ENCODE data around the gene VSIR.

The VSIR gene

DNA sequence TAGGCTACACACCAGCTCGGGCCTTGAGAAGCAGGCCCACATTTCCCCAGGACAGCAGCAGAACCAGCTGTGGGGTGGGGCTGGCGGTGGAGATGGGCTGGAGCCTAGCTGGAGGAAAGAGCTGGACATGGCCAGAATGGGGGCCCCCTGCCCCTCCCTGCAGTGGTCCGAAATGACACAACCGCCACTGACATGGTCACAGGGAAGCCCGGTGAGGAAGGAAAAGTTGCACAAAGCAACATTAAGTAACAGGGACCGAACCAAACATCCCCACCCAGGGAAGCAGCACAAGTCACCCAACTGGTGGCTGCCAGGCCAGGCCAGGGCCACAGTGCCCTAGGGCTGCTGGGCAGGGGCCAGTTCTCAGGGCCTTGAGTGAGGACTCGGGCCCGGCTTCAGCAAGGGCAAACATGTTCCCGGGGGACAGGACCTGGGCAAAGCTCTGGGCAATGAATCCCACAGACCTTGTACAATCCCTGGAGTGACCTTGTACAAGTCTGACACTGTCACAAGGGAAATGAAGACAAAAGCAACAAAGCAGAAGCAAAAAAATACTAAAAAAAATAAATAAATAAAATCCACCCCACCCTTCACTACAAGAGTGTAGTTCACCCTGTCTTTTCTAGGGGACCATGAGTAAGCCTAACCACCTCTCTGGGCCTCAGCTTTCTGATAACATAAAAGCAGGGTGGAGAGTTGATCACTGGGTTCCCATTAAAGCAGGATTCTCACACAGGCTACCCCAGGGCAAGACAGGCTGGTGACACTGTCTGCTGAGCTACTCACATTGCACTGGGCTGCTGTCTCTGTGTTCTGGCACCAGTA is 44.7 kb upstream of the VSIR start:
- TF ChIP-seq, protein P1, sequence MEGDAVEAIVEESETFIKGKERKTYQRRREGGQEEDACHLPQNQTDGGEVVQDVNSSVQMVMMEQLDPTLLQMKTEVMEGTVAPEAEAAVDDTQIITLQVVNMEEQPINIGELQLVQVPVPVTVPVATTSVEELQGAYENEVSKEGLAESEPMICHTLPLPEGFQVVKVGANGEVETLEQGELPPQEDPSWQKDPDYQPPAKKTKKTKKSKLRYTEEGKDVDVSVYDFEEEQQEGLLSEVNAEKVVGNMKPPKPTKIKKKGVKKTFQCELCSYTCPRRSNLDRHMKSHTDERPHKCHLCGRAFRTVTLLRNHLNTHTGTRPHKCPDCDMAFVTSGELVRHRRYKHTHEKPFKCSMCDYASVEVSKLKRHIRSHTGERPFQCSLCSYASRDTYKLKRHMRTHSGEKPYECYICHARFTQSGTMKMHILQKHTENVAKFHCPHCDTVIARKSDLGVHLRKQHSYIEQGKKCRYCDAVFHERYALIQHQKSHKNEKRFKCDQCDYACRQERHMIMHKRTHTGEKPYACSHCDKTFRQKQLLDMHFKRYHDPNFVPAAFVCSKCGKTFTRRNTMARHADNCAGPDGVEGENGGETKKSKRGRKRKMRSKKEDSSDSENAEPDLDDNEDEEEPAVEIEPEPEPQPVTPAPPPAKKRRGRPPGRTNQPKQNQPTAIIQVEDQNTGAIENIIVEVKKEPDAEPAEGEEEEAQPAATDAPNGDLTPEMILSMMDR (IDR thresholded peaks at IDR 0.05; ENCODE audit: insufficient read depth, low read length): no peak
- TF ChIP-seq, protein P2, sequence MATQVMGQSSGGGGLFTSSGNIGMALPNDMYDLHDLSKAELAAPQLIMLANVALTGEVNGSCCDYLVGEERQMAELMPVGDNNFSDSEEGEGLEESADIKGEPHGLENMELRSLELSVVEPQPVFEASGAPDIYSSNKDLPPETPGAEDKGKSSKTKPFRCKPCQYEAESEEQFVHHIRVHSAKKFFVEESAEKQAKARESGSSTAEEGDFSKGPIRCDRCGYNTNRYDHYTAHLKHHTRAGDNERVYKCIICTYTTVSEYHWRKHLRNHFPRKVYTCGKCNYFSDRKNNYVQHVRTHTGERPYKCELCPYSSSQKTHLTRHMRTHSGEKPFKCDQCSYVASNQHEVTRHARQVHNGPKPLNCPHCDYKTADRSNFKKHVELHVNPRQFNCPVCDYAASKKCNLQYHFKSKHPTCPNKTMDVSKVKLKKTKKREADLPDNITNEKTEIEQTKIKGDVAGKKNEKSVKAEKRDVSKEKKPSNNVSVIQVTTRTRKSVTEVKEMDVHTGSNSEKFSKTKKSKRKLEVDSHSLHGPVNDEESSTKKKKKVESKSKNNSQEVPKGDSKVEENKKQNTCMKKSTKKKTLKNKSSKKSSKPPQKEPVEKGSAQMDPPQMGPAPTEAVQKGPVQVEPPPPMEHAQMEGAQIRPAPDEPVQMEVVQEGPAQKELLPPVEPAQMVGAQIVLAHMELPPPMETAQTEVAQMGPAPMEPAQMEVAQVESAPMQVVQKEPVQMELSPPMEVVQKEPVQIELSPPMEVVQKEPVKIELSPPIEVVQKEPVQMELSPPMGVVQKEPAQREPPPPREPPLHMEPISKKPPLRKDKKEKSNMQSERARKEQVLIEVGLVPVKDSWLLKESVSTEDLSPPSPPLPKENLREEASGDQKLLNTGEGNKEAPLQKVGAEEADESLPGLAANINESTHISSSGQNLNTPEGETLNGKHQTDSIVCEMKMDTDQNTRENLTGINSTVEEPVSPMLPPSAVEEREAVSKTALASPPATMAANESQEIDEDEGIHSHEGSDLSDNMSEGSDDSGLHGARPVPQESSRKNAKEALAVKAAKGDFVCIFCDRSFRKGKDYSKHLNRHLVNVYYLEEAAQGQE (IDR thresholded peaks at IDR 0.05; ENCODE audit: insufficient replicate concordance, low read depth): no peak
- TF ChIP-seq GABPA (IDR thresholded peaks at IDR 0.05; ENCODE audit: low read depth): no peak
- TF ChIP-seq SPI1 (IDR thresholded peaks at IDR 0.05; ENCODE audit: borderline replicate concordance, low read depth): no peak
- TF ChIP-seq POLR2AphosphoS5 (IDR thresholded peaks at IDR 0.05; ENCODE audit: low read depth): no peak
- H3K4me3 ChIP-seq (replicated peaks; ENCODE audit: insufficient read depth, low read length): no peak overlapping the region
- no peaks in the 10 kb centered on the region for H3K27me3 ChIP-seq (ENCODE audit: insufficient read depth, poor library complexity, severe bottlenecking)
- H3K27ac ChIP-seq (replicated peaks): peak overlapping the region; percentile 78
- peak; percentile 54 to 73 for DNase-seq (ENCODE audit: low read depth in 1 of 2, low spot score in 1 of 2)

DNA sequence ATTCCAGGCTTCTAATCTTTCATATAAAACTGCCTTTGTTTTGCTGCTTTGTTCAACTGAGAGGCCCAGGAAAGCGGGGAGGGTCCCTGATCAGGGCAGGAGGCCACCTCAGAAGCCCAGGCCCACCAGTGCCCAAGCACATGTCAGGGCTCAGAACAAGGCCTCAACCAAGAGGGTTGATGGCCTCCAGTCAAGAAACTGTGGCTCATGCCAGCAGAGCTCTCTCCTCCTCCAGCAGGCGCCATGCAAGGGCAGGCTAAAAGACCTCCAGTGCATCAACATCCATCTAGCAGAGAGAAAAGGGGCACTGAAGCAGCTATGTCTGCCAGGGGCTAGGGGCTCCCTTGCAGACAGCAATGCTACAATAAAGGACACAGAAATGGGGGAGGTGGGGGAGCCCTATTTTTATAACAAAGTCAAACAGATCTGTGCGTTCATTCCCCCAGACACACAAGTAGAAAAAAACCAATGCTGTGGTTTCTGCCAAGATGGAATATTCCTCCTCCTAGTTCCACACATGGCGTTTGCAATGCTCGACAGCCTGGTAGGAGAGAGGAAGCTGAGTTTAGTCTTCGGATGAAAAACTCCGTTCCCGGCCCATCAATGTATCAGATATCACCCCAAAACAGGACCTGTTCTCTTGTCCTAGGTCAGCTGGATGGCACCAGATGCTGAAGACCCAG is 43.8 kb upstream of the VSIR start:
- Histone ChIP-seq H3K27ac (replicated peaks) (peak overlapping the region; percentile 78), H3K27me3 (ENCODE audit: insufficient read depth, poor library complexity, severe bottlenecking) (no peaks in the 10 kb centered on the region), H3K4me3 (replicated peaks; ENCODE audit: insufficient read depth, low read length) (no peak overlapping the region)
- no peak for TF ChIP-seq GABPA (IDR thresholded peaks at IDR 0.05; ENCODE audit: low read depth)
- TF ChIP-seq SPI1 (IDR thresholded peaks at IDR 0.05; ENCODE audit: borderline replicate concordance, low read depth): no peak
- no peak for TF ChIP-seq POLR2AphosphoS5 (IDR thresholded peaks at IDR 0.05; ENCODE audit: low read depth)
- TF ChIP-seq, protein P2 (IDR thresholded peaks at IDR 0.05; ENCODE audit: insufficient replicate concordance, low read depth): no peak
- TF ChIP-seq, protein P1 (IDR thresholded peaks at IDR 0.05; ENCODE audit: insufficient read depth, low read length): no peak
- no peak for DNase-seq (ENCODE audit: low read depth in 1 of 2, low spot score in 1 of 2)

- H3K4me3 ChIP-seq (replicated peaks; ENCODE audit: insufficient read depth, low read length): no peak overlapping the region
- TF ChIP-seq POLR2AphosphoS5 (IDR thresholded peaks at IDR 0.05; ENCODE audit: low read depth) (no peak), SPI1 (IDR thresholded peaks at IDR 0.05; ENCODE audit: borderline replicate concordance, low read depth) (no peak), GABPA (IDR thresholded peaks at IDR 0.05; ENCODE audit: low read depth) (no peak)
- TF ChIP-seq, protein P2 (IDR thresholded peaks at IDR 0.05; ENCODE audit: insufficient replicate concordance, low read depth): no peak
- TF ChIP-seq, protein P1 (IDR thresholded peaks at IDR 0.05; ENCODE audit: insufficient read depth, low read length): no peak
- no peaks in the 10 kb centered on the region for H3K27me3 ChIP-seq (ENCODE audit: insufficient read depth, poor library complexity, severe bottlenecking)
- DNase-seq (ENCODE audit: low read depth in 1 of 2, low spot score in 1 of 2): no peak
- no peak overlapping the region for H3K27ac ChIP-seq (replicated peaks)
These were observed 43.1 kb upstream of the VSIR start for GRCh38 chr10:71816421-71816851.

Measured in HL-60 (cell line).